Measurements from ENCODE around the gene P2RX6. TPM values are rescaled to one million over a fixed set of nuclear protein-coding genes. Genes with fewer than 3 reads are reported as not detected.
"Not testable (repeated sequence)": the region's sequence is repeated elsewhere in the genome, so short reads cannot be mapped to it uniquely, and the experiment has no call there.

The P2RX6 gene
- total RNA-seq, 2 experiments from 2014 or later: 0.50 to 0.63 TPM

- Mint-ChIP-seq H3K27ac (no peak overlapping the region), H3K27me3 (ENCODE audit: low read depth) (peaks cover 41% of the 10 kb centered on the region), H3K9me3 (ENCODE audit: insufficient read depth) (no peaks in the 10 kb centered on the region), H3K4me3 (no peak overlapping the region), H3K36me3 (ENCODE audit: low read depth) (no peaks in the 10 kb centered on the region), H3K4me1 (ENCODE audit: low read depth) (peaks cover 5% of the 10 kb centered on the region)
- DNase-seq (no peak), ATAC-seq (no peak)
- CTCF ChIA-PET: no interaction called here
- POLR2A ChIA-PET: no interaction called here
These were observed 18.1 kb downstream of the P2RX6 start for GRCh38 chr22:21032868-21033688.

- ChIA-PET POLR2A (no interaction called here), CTCF (no interaction called here)
- DNase-seq (no peak), ATAC-seq (no peak)
- Mint-ChIP-seq H3K9me3 (ENCODE audit: insufficient read depth) (no peaks in the 10 kb centered on the region), H3K36me3 (ENCODE audit: low read depth) (no peaks in the 10 kb centered on the region), H3K27ac (no peak overlapping the region), H3K4me1 (ENCODE audit: low read depth) (peaks cover 5% of the 10 kb centered on the region), H3K4me3 (no peak overlapping the region), H3K27me3 (ENCODE audit: low read depth) (peaks cover 45% of the 10 kb centered on the region)
These were observed 18.9 kb downstream of the P2RX6 start for GRCh38 chr22:21033895-21034294.

- no peak overlapping the region for H3K27ac Mint-ChIP-seq
- no peak overlapping the region for H3K4me3 Mint-ChIP-seq
- no peak for ATAC-seq
- no peaks in the 10 kb centered on the region for H3K9me3 Mint-ChIP-seq (ENCODE audit: insufficient read depth)
- peaks cover 5% of the 10 kb centered on the region for H3K4me1 Mint-ChIP-seq (ENCODE audit: low read depth)
- H3K27me3 Mint-ChIP-seq (ENCODE audit: low read depth): peaks cover 39% of the 10 kb centered on the region
- ChIA-PET CTCF (interaction anchor here (1.0 kb wide), 1 partner anchor 10 kb away, joined by 3 read pairs; no protein-coding TSS in a partner anchor), POLR2A (no interaction called here)
- DNase-seq: no peak
- no peaks in the 10 kb centered on the region for H3K36me3 Mint-ChIP-seq (ENCODE audit: low read depth)
These were observed 20.0 kb downstream of the P2RX6 start for GRCh38 chr22:21034989-21035388.

DNA sequence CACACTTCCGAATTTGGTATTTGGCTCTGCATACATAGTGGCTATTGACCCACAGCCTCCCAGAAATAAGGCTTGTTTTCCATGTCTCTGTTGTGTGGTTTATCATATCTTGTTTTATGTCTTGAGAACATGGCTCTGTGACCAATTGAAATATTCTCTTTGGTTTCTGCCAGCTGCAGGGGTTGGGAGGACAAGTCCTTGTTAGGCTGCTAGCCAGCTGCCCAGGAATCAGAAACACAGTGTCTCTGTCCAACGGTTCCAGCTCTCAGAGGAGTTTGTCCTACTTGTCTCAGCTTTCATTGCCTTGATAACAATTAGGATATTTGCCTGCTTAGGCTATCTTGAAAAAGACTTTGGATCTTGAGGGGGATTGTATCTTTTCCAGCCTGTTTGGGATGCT, 23.4 kb downstream of the P2RX6 start:
- ChIA-PET CTCF (interaction anchor here (0.6 kb wide), 1 partner anchor 17 kb away, joined by 3 read pairs; no protein-coding TSS in a partner anchor), POLR2A (no interaction called here)
- DNase-seq (no peak), ATAC-seq (no peak)
- Mint-ChIP-seq H3K27ac (no peak overlapping the region), H3K4me3 (no peak overlapping the region), H3K4me1 (ENCODE audit: low read depth) (peaks cover 8% of the 10 kb centered on the region), H3K27me3 (ENCODE audit: low read depth) (peaks cover 21% of the 10 kb centered on the region), H3K36me3 (ENCODE audit: low read depth) (no peaks in the 10 kb centered on the region), H3K9me3 (ENCODE audit: insufficient read depth) (no peaks in the 10 kb centered on the region)

- H3K4me3 Mint-ChIP-seq; POLR2A ChIA-PET; H3K9me3 Mint-ChIP-seq (ENCODE audit: insufficient read depth); DNase-seq; ATAC-seq; CTCF ChIA-PET; H3K27ac Mint-ChIP-seq; H3K36me3 Mint-ChIP-seq (ENCODE audit: low read depth): not testable (repeated sequence)
- Mint-ChIP-seq H3K27me3 (ENCODE audit: low read depth) (peaks cover 20% of the 10 kb centered on the region), H3K4me1 (ENCODE audit: low read depth) (peaks cover 11% of the 10 kb centered on the region)
These were observed 24.2 kb downstream of the P2RX6 start for GRCh38 chr22:21039158-21039557.

DNA sequence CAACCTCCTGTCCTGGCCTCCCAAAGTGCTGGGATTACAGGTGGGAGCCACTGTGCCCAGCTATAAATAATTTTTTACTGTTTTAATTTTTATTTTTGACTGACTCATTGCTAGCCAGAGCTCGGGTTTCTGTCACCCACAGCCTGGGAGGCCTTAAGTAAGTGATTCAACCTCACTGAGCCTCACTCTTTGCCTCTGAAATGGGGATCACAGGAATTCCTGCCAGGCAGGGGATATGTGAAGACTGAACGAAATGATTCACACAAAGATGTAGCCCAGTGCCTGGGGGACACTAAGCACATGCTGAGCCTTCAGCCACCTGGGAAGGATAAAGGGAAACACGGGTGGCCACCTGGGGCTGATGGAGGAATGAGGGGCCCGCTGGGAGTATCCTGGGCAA, 27.0 kb downstream of the P2RX6 start:
- H3K27me3 Mint-ChIP-seq (ENCODE audit: low read depth): peaks cover 28% of the 10 kb centered on the region
- no peak for DNase-seq
- CTCF ChIA-PET: no interaction called here
- ATAC-seq: no peak
- H3K4me1 Mint-ChIP-seq (ENCODE audit: low read depth): peaks cover 25% of the 10 kb centered on the region
- no peak overlapping the region for H3K4me3 Mint-ChIP-seq
- no peak overlapping the region for H3K27ac Mint-ChIP-seq
- H3K36me3 Mint-ChIP-seq (ENCODE audit: low read depth): no peaks in the 10 kb centered on the region
- no peaks in the 10 kb centered on the region for H3K9me3 Mint-ChIP-seq (ENCODE audit: insufficient read depth)
- POLR2A ChIA-PET: no interaction called here

DNA sequence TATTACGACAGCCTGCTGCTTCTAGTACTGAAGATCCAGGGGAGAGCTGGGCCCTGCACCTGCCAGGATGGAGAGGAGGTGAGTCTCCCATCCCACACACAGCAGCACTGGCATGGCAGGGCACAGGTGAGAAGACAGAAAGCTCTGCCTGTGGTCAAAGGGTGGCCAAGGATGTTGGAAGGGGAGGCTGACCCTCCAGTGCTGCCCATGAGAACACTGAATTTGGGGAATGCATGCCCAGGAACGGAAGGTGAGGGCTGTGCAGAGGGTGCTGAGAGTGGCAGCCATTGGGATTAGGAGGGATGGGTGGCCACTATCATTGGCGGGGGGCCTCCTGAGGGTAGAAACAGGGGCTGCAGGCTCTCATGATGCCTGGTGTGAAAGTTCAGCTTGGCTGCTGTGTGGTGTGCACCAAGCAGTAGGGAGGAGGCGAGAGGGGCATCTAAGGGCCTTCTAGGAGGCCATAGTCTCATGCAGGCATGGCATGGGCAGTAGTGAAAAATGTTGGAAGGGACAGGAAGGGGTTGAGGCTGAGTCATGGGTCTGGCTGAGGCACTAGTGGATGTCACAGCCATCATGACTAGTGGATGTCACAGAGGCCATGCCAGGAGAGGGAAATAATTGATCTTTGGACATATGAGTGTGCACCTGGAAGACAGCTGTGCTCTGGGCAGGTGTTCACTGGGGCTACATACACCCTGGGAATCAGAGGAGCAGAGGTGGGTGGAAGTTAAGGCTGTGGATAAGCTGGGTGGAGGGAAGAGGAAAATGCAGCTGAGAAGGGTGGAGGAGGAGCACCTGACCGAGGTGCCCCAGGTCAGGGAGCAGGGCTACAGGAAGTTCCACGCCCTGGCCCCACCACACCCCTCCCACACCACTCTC, 28.3 kb downstream of the P2RX6 start:
- Mint-ChIP-seq H3K9me3 (ENCODE audit: insufficient read depth) (no peaks in the 10 kb centered on the region), H3K4me1 (ENCODE audit: low read depth) (peaks cover 25% of the 10 kb centered on the region), H3K4me3 (no peak overlapping the region), H3K36me3 (ENCODE audit: low read depth) (no peaks in the 10 kb centered on the region), H3K27ac (peak overlapping the region; percentile 30), H3K27me3 (ENCODE audit: low read depth) (peaks cover 28% of the 10 kb centered on the region)
- POLR2A ChIA-PET: no interaction called here
- DNase-seq (no peak), ATAC-seq (no peak)
- CTCF ChIA-PET: no interaction called here

GRCh38 chr22:21043860-21044535, 29.0 kb downstream of the P2RX6 start:
- ATAC-seq (no peak), DNase-seq (no peak)
- H3K4me1 Mint-ChIP-seq (ENCODE audit: low read depth): peaks cover 25% of the 10 kb centered on the region
- H3K9me3 Mint-ChIP-seq (ENCODE audit: insufficient read depth): no peaks in the 10 kb centered on the region
- H3K4me3 Mint-ChIP-seq: no peak overlapping the region
- peaks cover 25% of the 10 kb centered on the region for H3K27me3 Mint-ChIP-seq (ENCODE audit: low read depth)
- H3K27ac Mint-ChIP-seq: no peak overlapping the region
- ChIA-PET CTCF (interaction anchor here (1.3 kb wide), 1 partner anchor 62 kb away, joined by 4 read pairs; the partner anchor contains the start of gene LZTR1), POLR2A (no interaction called here)
- no peaks in the 10 kb centered on the region for H3K36me3 Mint-ChIP-seq (ENCODE audit: low read depth)

GRCh38 chr22:21044931-21045584, 30.1 kb downstream of the P2RX6 start:
- peak; percentile 35 for ATAC-seq
- CTCF ChIA-PET: interaction anchor here (0.9 to 1.3 kb wide), 2 partner anchors 57 to 63 kb away, joined by 4 read pairs; partner anchors contain the start of gene LZTR1
- POLR2A ChIA-PET: interaction anchor here (0.6 to 1.2 kb wide), 2 partner anchors 10 to 62 kb away, joined by 3 to 4 read pairs; no protein-coding TSS in a partner anchor

GRCh38 chr22:21045585-21046294, 30.8 kb downstream of the P2RX6 start, which contains the start of gene LRRC74B:
Gene LRRC74B, plus strand, starts transcription at chr22:21045946. Its CDS starts 41 bp downstream, at chr22:21045987.
- peak; percentile 81 for DNase-seq
- peaks cover 25% of the 10 kb centered on the region for H3K27me3 Mint-ChIP-seq (ENCODE audit: low read depth)
- H3K36me3 Mint-ChIP-seq (ENCODE audit: low read depth): no peaks in the 10 kb centered on the region
- H3K9me3 Mint-ChIP-seq (ENCODE audit: insufficient read depth): no peaks in the 10 kb centered on the region
- no peak within 1 kb of the TSS for H3K27ac Mint-ChIP-seq
- H3K4me3 Mint-ChIP-seq: peak within 1 kb of the TSS; percentile 50
- POLR2A ChIA-PET: interaction anchor here (1.2 kb wide), 1 partner anchor 10 kb away, joined by 4 read pairs; no protein-coding TSS in a partner anchor
- peaks cover 25% of the 10 kb centered on the region for H3K4me1 Mint-ChIP-seq (ENCODE audit: low read depth)
- CTCF ChIA-PET: interaction anchor here (0.8 to 1.3 kb wide), 3 partner anchors 22 to 64 kb away, joined by 4 read pairs; partner anchors contain the start of gene LZTR1
- ATAC-seq: peak; percentile 95

More at GRCh38 chr22:21044931-21045584, 30.1 kb downstream of the P2RX6 start:
- Mint-ChIP-seq H3K27me3 (ENCODE audit: low read depth) (peaks cover 25% of the 10 kb centered on the region), H3K4me3 (no peak overlapping the region), H3K4me1 (ENCODE audit: low read depth) (peaks cover 25% of the 10 kb centered on the region), H3K9me3 (ENCODE audit: insufficient read depth) (no peaks in the 10 kb centered on the region), H3K36me3 (ENCODE audit: low read depth) (no peaks in the 10 kb centered on the region), H3K27ac (no peak overlapping the region)
- DNase-seq: no peak
